ENCODE results near the gene RRP1. TPM values are rescaled to one million over a fixed set of nuclear protein-coding genes. Genes with fewer than 3 reads are reported as not detected.

Gene RRP1
- total and polyA plus RNA-seq, 9 donors: 8.5 to 29.3 (median 22.6) TPM

GRCh38 chr21:43827015-43827611 lies 37.7 kb downstream of the RRP1 start:
- intact Hi-C loops (cut with DNase I): no loop called here
- H3K27ac ChIP-seq: no peak overlapping the region
- DNase-seq: no peak
- H3K36me3 ChIP-seq: no peaks in the 10 kb centered on the region
- H3K27me3 ChIP-seq: no peaks in the 10 kb centered on the region
- TF ChIP-seq POLR2A (IDR thresholded peaks at IDR 0.05) (no peak), EP300 (IDR thresholded peaks at IDR 0.05) (no peak), CTCF (IDR thresholded peaks at IDR 0.05) (no peak)
- peaks cover 2% of the 10 kb centered on the region for H3K4me1 ChIP-seq (ENCODE audit: insufficient read depth)
- H3K4me3 ChIP-seq: no peak overlapping the region
- 43 to 52% (median 52%) methylated on average over 18 of the region's 18 CpGs for WGBS, 3 donors
- H3K9me3 ChIP-seq: no peaks in the 10 kb centered on the region

- intact Hi-C loops (cut with DNase I): no loop called here
- no peaks in the 10 kb centered on the region for H3K36me3 ChIP-seq
- H3K4me1 ChIP-seq (ENCODE audit: insufficient read depth): peaks cover 2% of the 10 kb centered on the region
- no peaks in the 10 kb centered on the region for H3K27me3 ChIP-seq
- DNase-seq: no peak
- H3K27ac ChIP-seq: no peak overlapping the region
- 81 to 88% (median 86%) methylated on average over 12 of the region's 12 CpGs for WGBS, 3 donors
- TF ChIP-seq EP300 (IDR thresholded peaks at IDR 0.05): no peak
- no peak for TF ChIP-seq POLR2A (IDR thresholded peaks at IDR 0.05)
- no peak for TF ChIP-seq CTCF (IDR thresholded peaks at IDR 0.05)
- no peaks in the 10 kb centered on the region for H3K9me3 ChIP-seq
- H3K4me3 ChIP-seq: no peak overlapping the region
Observed at GRCh38 chr21:43829161-43829560, 39.8 kb downstream of the RRP1 start.

DNA sequence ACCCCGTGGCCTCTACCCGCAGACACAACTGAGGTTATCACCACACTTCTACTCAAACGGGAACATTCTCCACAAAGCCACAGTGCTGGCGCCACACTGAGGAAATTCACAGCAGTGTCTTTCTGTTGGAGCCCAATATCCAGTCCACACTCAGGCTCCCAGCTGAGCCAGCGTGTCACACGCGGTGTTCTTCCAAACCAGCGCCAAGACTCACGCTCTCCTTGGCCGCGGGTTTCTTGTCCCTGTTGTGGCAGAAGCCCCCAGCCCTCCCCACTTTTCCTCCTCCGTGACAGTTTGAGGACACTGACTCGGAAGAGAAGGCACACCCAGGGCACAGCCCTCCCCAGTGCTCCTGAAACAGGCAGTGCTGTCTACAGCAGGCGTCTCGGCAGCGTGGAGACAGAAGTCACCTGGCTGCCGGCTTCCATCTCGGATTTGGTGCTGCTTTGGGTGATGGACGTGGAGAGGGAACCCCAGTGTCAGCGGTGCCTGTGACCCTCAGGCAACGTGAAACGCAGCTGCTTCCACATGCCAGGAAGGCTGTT lies 40.3 kb downstream of the RRP1 start:
- Histone ChIP-seq H3K27ac (no peak overlapping the region), H3K36me3 (no peaks in the 10 kb centered on the region), H3K4me1 (ENCODE audit: insufficient read depth) (peaks cover 2% of the 10 kb centered on the region), H3K9me3 (no peaks in the 10 kb centered on the region), H3K27me3 (no peaks in the 10 kb centered on the region), H3K4me3 (no peak overlapping the region)
- intact Hi-C loops (cut with DNase I): no loop called here
- 64 to 73% (median 68%) methylated on average over 22 of the region's 22 CpGs for WGBS, 3 donors
- TF ChIP-seq EP300 (IDR thresholded peaks at IDR 0.05): no peak
- no peak for TF ChIP-seq CTCF (IDR thresholded peaks at IDR 0.05)
- no peak for TF ChIP-seq POLR2A (IDR thresholded peaks at IDR 0.05)
- no peak for DNase-seq

- no peak for DNase-seq
- intact Hi-C loops (cut with DNase I): no loop called here
- no peak overlapping the region for H3K4me3 ChIP-seq
- H3K36me3 ChIP-seq: no peaks in the 10 kb centered on the region
- no peaks in the 10 kb centered on the region for H3K4me1 ChIP-seq (ENCODE audit: insufficient read depth)
- TF ChIP-seq EP300 (IDR thresholded peaks at IDR 0.05) (no peak), POLR2A (IDR thresholded peaks at IDR 0.05) (no peak), CTCF (IDR thresholded peaks at IDR 0.05) (no peak)
- WGBS, 3 donors: 91 to 94% (median 93%) methylated on average over 14 of the region's 14 CpGs
- H3K27me3 ChIP-seq: no peaks in the 10 kb centered on the region
- H3K9me3 ChIP-seq: no peaks in the 10 kb centered on the region
- no peak overlapping the region for H3K27ac ChIP-seq
Observed at GRCh38 chr21:43832158-43832550, 42.8 kb downstream of the RRP1 start.
